ENCODE measurements around the gene B4GALNT1. TPM values are rescaled to one million over a fixed set of nuclear protein-coding genes. Genes with fewer than 3 reads are reported as not detected.
"Not testable (repeated sequence)": the region's sequence is repeated elsewhere in the genome, so short reads cannot be mapped to it uniquely, and the experiment has no call there.

B4GALNT1 gene
- total RNA-seq, 1 donor from 2014 or later, result 4.4 TPM

- H3K4me3 Mint-ChIP-seq, result peak overlapping the region; percentile 90
- peak overlapping the region; percentile 42 for H3K27ac Mint-ChIP-seq
- no peaks in the 10 kb centered on the region for H3K9me3 Mint-ChIP-seq
- DNase-seq (ENCODE audit: low spot score), result no peak
- peaks cover 13% of the 10 kb centered on the region for H3K36me3 Mint-ChIP-seq (ENCODE audit: low read depth)
- no peaks in the 10 kb centered on the region for H3K27me3 Mint-ChIP-seq (ENCODE audit: insufficient read depth)
- intact Hi-C loops (cut with micrococcal nuclease), result loop anchor here (1.0 to 5.0 kb wide), 7 partner anchors 9 to 115 kb away; partner anchors contain the start of genes ARHGAP9, DCTN2, DTX3 and MBD6
- H3K4me1 Mint-ChIP-seq (ENCODE audit: low read depth), result peaks cover 31% of the 10 kb centered on the region
Measured at GRCh38 chr12:57591782-57592325, 41.1 kb downstream of the B4GALNT1 start.

- peaks cover 10% of the 10 kb centered on the region for H3K36me3 Mint-ChIP-seq (ENCODE audit: low read depth)
- intact Hi-C loops (cut with micrococcal nuclease), result loop anchor here (1.0 to 5.0 kb wide), 7 partner anchors 8 to 114 kb away; partner anchors contain the start of genes ARHGAP9, DCTN2, DTX3 and MBD6
- DNase-seq (ENCODE audit: low spot score), result peak; percentile 77
- peak within 1 kb of the TSS; percentile 90 for H3K4me3 Mint-ChIP-seq
- peak within 1 kb of the TSS; percentile 75 for H3K27ac Mint-ChIP-seq
- no peaks in the 10 kb centered on the region for H3K27me3 Mint-ChIP-seq (ENCODE audit: insufficient read depth)
- H3K4me1 Mint-ChIP-seq (ENCODE audit: low read depth), result peaks cover 31% of the 10 kb centered on the region
- no peaks in the 10 kb centered on the region for H3K9me3 Mint-ChIP-seq
Measured at GRCh38 chr12:57590864-57591781, 41.9 kb downstream of the B4GALNT1 start, which contains the start of gene PIP4K2C. Gene PIP4K2C, plus strand, starts transcription at chr12:57591192. Its CDS starts 98 bp downstream, at chr12:57591290.

- H3K36me3 Mint-ChIP-seq (ENCODE audit: low read depth), result peaks cover 6% of the 10 kb centered on the region
Measured at GRCh38 chr12:57590479-57590863, 42.5 kb downstream of the B4GALNT1 start.

GRCh38 chr12:57588951-57589610, 43.9 kb downstream of the B4GALNT1 start:
- peaks cover 30% of the 10 kb centered on the region for H3K4me1 Mint-ChIP-seq (ENCODE audit: low read depth)
- H3K9me3 Mint-ChIP-seq; H3K27me3 Mint-ChIP-seq (ENCODE audit: insufficient read depth); intact Hi-C loops (cut with micrococcal nuclease); H3K36me3 Mint-ChIP-seq (ENCODE audit: low read depth); H3K4me3 Mint-ChIP-seq; DNase-seq (ENCODE audit: low spot score); H3K27ac Mint-ChIP-seq: not testable (repeated sequence)

More at GRCh38 chr12:57590479-57590863, 42.5 kb downstream of the B4GALNT1 start:
- Mint-ChIP-seq H3K9me3 (no peaks in the 10 kb centered on the region), H3K4me3 (peak overlapping the region; percentile 90), H3K27ac (peak overlapping the region; percentile 52), H3K27me3 (ENCODE audit: insufficient read depth) (no peaks in the 10 kb centered on the region), H3K4me1 (ENCODE audit: low read depth) (peaks cover 31% of the 10 kb centered on the region)
- DNase-seq (ENCODE audit: low spot score), result no peak
- intact Hi-C loops (cut with micrococcal nuclease), result loop anchor here (2.0 to 5.0 kb wide), 4 partner anchors 14 to 113 kb away; partner anchors contain the start of genes ARHGAP9, DTX3 and MBD6

GRCh38 chr12:57586832-57587429, 46.1 kb downstream of the B4GALNT1 start:
- no peaks in the 10 kb centered on the region for H3K36me3 Mint-ChIP-seq (ENCODE audit: low read depth)

GRCh38 chr12:57586128-57586527, 46.9 kb downstream of the B4GALNT1 start:
- peaks cover 12% of the 10 kb centered on the region for H3K4me1 Mint-ChIP-seq (ENCODE audit: low read depth)
- no peak overlapping the region for H3K27ac Mint-ChIP-seq

More at GRCh38 chr12:57586832-57587429, 46.1 kb downstream of the B4GALNT1 start:
- intact Hi-C loops (cut with micrococcal nuclease), result no loop called here
- no peak for DNase-seq (ENCODE audit: low spot score)
- Mint-ChIP-seq H3K9me3 (no peaks in the 10 kb centered on the region), H3K4me3 (no peak overlapping the region), H3K4me1 (ENCODE audit: low read depth) (peaks cover 18% of the 10 kb centered on the region), H3K27ac (no peak overlapping the region), H3K27me3 (ENCODE audit: insufficient read depth) (peaks cover 3% of the 10 kb centered on the region)

GRCh38 chr12:57585156-57585555, 47.8 kb downstream of the B4GALNT1 start:
- Mint-ChIP-seq H3K9me3 (no peaks in the 10 kb centered on the region), H3K4me3 (no peak overlapping the region), H3K36me3 (ENCODE audit: low read depth) (no peaks in the 10 kb centered on the region), H3K27me3 (ENCODE audit: insufficient read depth) (peaks cover 3% of the 10 kb centered on the region), H3K27ac (no peak overlapping the region), H3K4me1 (ENCODE audit: low read depth) (peaks cover 7% of the 10 kb centered on the region)
- DNase-seq (ENCODE audit: low spot score), result no peak
- intact Hi-C loops (cut with micrococcal nuclease), result no loop called here

More at GRCh38 chr12:57586128-57586527, 46.9 kb downstream of the B4GALNT1 start:
- H3K36me3 Mint-ChIP-seq (ENCODE audit: low read depth), result no peaks in the 10 kb centered on the region
- intact Hi-C loops (cut with micrococcal nuclease), result no loop called here
- no peaks in the 10 kb centered on the region for H3K9me3 Mint-ChIP-seq
- H3K4me3 Mint-ChIP-seq, result no peak overlapping the region
- H3K27me3 Mint-ChIP-seq (ENCODE audit: insufficient read depth), result peaks cover 3% of the 10 kb centered on the region
- no peak for DNase-seq (ENCODE audit: low spot score)

- DNase-seq (ENCODE audit: low spot score), result no peak
- no peak overlapping the region for H3K4me3 Mint-ChIP-seq
- H3K27me3 Mint-ChIP-seq (ENCODE audit: insufficient read depth), result peaks cover 3% of the 10 kb centered on the region
- H3K36me3 Mint-ChIP-seq (ENCODE audit: low read depth), result no peaks in the 10 kb centered on the region
- H3K4me1 Mint-ChIP-seq (ENCODE audit: low read depth), result peaks cover 7% of the 10 kb centered on the region
- H3K27ac Mint-ChIP-seq, result no peak overlapping the region
- no peaks in the 10 kb centered on the region for H3K9me3 Mint-ChIP-seq
- intact Hi-C loops (cut with micrococcal nuclease), result no loop called here
Measured at GRCh38 chr12:57584690-57585089, 48.3 kb downstream of the B4GALNT1 start.

GRCh38 chr12:57584050-57584449, 49.0 kb downstream of the B4GALNT1 start:
- no peak for DNase-seq (ENCODE audit: low spot score)
- Mint-ChIP-seq H3K27me3 (ENCODE audit: insufficient read depth) (peaks cover 3% of the 10 kb centered on the region), H3K4me3 (no peak overlapping the region), H3K9me3 (no peaks in the 10 kb centered on the region), H3K27ac (no peak overlapping the region), H3K36me3 (ENCODE audit: low read depth) (no peaks in the 10 kb centered on the region), H3K4me1 (ENCODE audit: low read depth) (peaks cover 7% of the 10 kb centered on the region)
- intact Hi-C loops (cut with micrococcal nuclease), result no loop called here

- peak; percentile 61 for DNase-seq (ENCODE audit: low spot score)
- H3K27me3 Mint-ChIP-seq (ENCODE audit: insufficient read depth), result peaks cover 3% of the 10 kb centered on the region
- H3K27ac Mint-ChIP-seq, result no peak overlapping the region
- peaks cover 1% of the 10 kb centered on the region for H3K36me3 Mint-ChIP-seq (ENCODE audit: low read depth)
- intact Hi-C loops (cut with micrococcal nuclease), result loop anchor here (1.0 kb wide), 6 partner anchors 8 to 322 kb away; partner anchors contain the start of genes B4GALNT1 and PIP4K2C
- H3K4me3 Mint-ChIP-seq, result no peak overlapping the region
- H3K4me1 Mint-ChIP-seq (ENCODE audit: low read depth), result peaks cover 7% of the 10 kb centered on the region
- H3K9me3 Mint-ChIP-seq, result no peaks in the 10 kb centered on the region
Measured at GRCh38 chr12:57583008-57583831, 49.8 kb downstream of the B4GALNT1 start.

GRCh38 chr12:57582440-57582839, 50.6 kb downstream of the B4GALNT1 start:
- Mint-ChIP-seq H3K9me3 (no peaks in the 10 kb centered on the region), H3K27me3 (ENCODE audit: insufficient read depth) (peaks cover 5% of the 10 kb centered on the region), H3K27ac (no peak overlapping the region), H3K4me3 (no peak overlapping the region), H3K4me1 (ENCODE audit: low read depth) (peaks cover 7% of the 10 kb centered on the region), H3K36me3 (ENCODE audit: low read depth) (peaks cover 1% of the 10 kb centered on the region)
- intact Hi-C loops (cut with micrococcal nuclease), result no loop called here
- no peak for DNase-seq (ENCODE audit: low spot score)

Measured in activated T-helper 1 cell treated with anti-CD3 and anti-CD28 coated beads, Interleukin-12 subunit alpha, Interleukin-12 subunit beta, Interleukin-2, Interleukin-4 antibody, amounts not matched to agents 30 ng/mL and 10 ng/mL and 1 ng/mL, durations not matched to agents 14 hours and 24 hours and 36 hours (primary cell).